ENCODE results near the gene ARRDC4.

ARRDC4 gene

DNA sequence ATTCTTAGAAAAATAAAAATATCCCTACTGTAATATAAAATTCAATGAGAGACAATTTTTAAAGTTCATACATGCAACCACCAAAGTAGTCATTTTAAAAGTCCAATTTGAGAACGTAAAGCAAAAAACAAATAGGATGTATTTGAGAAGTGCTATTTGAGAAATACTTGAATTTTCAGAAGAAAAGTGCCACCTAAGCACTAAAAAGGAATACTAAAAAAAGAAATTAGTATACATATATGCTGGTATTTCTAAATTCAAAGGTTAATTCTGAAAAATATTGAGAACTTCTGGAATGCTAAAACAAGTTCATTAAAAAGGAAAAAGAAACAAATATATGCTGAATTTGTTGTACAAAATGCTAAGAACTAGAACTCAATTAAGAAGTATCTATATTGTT, 29.2 kb upstream of the ARRDC4 start:
- TF ChIP-seq, protein P1, sequence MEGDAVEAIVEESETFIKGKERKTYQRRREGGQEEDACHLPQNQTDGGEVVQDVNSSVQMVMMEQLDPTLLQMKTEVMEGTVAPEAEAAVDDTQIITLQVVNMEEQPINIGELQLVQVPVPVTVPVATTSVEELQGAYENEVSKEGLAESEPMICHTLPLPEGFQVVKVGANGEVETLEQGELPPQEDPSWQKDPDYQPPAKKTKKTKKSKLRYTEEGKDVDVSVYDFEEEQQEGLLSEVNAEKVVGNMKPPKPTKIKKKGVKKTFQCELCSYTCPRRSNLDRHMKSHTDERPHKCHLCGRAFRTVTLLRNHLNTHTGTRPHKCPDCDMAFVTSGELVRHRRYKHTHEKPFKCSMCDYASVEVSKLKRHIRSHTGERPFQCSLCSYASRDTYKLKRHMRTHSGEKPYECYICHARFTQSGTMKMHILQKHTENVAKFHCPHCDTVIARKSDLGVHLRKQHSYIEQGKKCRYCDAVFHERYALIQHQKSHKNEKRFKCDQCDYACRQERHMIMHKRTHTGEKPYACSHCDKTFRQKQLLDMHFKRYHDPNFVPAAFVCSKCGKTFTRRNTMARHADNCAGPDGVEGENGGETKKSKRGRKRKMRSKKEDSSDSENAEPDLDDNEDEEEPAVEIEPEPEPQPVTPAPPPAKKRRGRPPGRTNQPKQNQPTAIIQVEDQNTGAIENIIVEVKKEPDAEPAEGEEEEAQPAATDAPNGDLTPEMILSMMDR (IDR thresholded peaks at IDR 0.05) = no peak
- H3K27ac ChIP-seq = no peak overlapping the region

DNA sequence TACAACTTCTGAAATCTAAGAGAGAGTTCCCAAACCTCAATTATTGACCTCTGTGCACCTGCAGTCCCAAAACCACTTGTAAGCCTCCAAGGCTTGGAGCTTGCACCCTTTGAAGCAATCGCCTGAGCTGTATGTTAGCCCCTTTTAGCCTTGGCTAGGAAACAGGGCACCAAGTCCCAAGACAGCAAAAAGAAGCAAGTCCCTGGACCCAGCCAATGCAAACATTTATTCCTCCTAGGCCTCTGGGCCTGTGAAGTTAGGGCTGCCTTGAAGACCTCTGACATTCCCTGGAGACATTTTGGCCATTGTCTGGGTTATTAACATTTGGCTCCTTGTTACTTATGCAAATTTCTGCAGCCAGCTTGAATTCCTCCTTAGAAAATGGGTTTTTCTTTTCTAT, 26.9 kb upstream of the ARRDC4 start:
- no peak overlapping the region for H3K27ac ChIP-seq
- TF ChIP-seq, protein P1 (IDR thresholded peaks at IDR 0.05) = no peak
- TF ChIP-seq ZFX (IDR thresholded peaks at IDR 0.05; ENCODE audit: borderline replicate concordance) = no peak

DNA sequence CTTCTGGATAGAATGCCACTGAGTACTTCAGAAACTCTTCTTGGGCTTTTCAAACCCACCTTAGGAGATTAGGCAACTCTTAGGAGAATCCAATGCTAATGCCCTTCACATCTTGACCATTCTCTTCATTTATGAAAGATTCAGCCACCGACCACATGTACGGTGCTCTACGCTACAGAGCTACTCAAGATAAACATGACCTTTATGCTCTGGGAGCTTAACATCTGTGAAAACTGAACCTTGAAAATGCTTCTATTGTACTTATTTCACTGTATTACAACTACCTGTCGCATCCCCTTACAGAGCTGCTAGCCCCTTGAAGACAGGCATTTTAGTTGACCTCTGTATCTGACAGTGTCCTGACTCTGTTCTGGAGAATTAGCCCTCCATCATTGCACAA, 19.5 kb upstream of the ARRDC4 start:
- TF ChIP-seq, protein P1 (IDR thresholded peaks at IDR 0.05) = no peak
- no peak for TF ChIP-seq ZFX (IDR thresholded peaks at IDR 0.05; ENCODE audit: borderline replicate concordance)
- H3K27ac ChIP-seq = no peak overlapping the region

DNA sequence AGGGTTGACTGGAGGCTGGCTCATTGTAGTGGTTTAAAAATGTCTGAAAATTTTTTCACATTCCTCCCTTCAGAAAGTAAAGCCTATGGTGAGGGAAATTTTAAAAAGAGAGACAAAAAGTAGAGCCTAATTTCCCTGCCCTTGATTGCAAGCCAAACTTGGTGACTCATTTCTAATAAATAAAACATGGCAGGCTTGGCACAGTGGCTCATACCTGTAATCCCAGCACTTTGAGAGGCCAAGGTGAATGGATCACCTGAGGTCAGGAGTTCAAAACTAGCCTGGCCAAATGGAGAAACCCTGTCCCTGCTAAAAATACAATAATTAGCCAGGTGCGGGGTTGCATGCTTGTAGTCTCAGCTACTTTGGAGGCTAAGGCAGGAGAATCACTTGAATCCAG, 18.9 kb upstream of the ARRDC4 start:
- TF ChIP-seq, protein P1 (IDR thresholded peaks at IDR 0.05) = no peak
- no peak for TF ChIP-seq ZFX (IDR thresholded peaks at IDR 0.05; ENCODE audit: borderline replicate concordance)
- H3K27ac ChIP-seq = no peak overlapping the region

DNA sequence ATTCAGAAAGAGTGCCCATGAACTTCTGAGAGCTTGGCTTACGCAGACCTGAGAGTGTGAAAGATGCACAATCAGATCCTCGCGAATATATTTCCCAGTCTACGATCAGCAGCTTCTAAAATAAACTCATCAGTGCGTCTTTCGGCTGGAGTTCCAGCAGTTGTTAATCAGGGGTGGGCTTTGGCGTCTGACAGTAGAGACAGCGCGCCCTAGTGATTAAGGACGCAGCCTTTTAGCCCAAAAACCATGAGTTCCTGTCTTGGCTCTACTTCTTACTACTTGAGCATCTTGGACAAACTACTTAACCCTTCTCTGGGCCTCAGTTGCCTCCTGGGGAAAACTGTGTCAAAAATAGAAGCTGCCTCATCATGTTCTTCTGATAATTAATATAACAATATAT, 15.8 kb upstream of the ARRDC4 start:
- H3K27ac ChIP-seq = no peak overlapping the region
- TF ChIP-seq ZFX (IDR thresholded peaks at IDR 0.05; ENCODE audit: borderline replicate concordance) = no peak
- TF ChIP-seq, protein P1 (IDR thresholded peaks at IDR 0.05) = no peak

DNA sequence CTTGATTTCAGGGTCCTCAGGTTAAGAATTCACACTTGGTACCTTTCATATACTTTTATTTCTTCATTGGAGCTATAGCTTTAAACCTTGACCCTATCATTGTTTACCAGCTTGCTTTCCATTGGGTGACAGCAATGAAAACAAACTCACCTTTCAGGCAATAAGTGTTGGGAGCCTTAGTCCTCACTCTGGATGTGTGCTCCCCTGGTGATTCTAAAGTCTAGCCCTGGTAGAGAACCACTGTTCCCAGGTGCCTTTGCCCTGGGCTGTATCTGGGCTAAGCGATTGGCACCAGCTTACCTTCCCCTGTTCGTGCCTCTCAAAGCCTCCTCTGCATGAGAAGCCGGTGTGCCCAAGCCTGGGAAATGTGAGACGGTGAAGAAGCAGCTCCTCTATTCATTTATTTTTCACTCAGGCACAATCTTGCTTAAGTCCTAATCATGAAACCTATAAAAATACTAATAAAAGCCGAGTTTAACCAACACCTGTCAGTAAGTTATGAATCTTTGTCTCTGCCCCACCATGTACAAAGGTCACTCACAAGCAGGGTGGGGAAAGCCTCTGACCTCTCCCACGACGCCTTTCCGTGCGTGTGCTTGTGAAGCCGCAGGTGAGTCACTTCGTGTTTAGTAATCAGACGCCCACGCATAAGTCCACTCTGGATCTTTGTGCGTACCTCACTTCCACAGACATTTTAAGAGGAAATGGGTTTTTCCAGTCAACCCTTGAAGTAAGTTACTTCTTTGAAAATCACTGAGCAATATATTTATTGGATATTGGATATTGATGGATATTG, 12.8 kb upstream of the ARRDC4 start:
- no peak for TF ChIP-seq ZFX (IDR thresholded peaks at IDR 0.05; ENCODE audit: borderline replicate concordance)
- TF ChIP-seq, protein P1 (IDR thresholded peaks at IDR 0.05) = no peak
- no peak overlapping the region for H3K27ac ChIP-seq

DNA sequence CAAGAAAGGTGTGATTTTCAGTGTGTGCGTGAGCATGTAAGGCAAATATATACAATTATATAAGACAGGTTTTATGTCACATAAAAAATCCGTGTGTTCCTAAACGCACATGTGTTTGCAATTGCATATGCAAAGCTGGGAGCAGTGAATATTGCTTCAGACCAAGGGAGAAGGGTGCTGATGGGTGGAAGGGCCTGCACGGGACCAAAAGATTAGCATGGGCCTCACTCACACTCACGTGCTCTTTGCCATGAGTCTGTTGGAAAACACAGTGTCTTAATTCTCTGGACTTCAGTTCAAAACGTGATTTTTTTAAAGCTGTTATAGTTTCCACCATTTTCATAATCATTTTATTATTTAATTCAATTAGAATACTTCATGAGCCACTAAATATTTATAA, 7.2 kb upstream of the ARRDC4 start:
- H3K27ac ChIP-seq = no peak overlapping the region
- no peak for TF ChIP-seq ZFX (IDR thresholded peaks at IDR 0.05; ENCODE audit: borderline replicate concordance)
- TF ChIP-seq, protein P1 (IDR thresholded peaks at IDR 0.05) = no peak

Data from 22Rv1 (cell line).